HEK293 (cell line): ENCODE data around the gene CACTIN.

Source experiments
- GLIS2 ChIP-seq: fragments of 450-650 bp; formaldehyde crosslinking; IDR thresholded peaks from 2 replicates; pipeline ENCODE4 v1.5.1; 2016; ENCODE audit warnings: missing biosample characterization, missing genetic modification characterization
- HIC1 ChIP-seq: fragments of 450-650 bp; formaldehyde crosslinking; IDR thresholded peaks from 2 replicates; pipeline ENCODE4 v1.5.1; 2016; ENCODE audit warnings: missing biosample characterization, missing genetic modification characterization
- HOXD13 ChIP-seq: sonication (generic); formaldehyde crosslinking; IDR thresholded peaks from 2 replicates; pipeline ENCODE4 v1.8.0; 2022; ENCODE audit warnings: missing genetic modification reagents, borderline replicate concordance
- MEIS1 ChIP-seq: sonication (generic); formaldehyde crosslinking; IDR thresholded peaks from 2 replicates; pipeline ENCODE4 v1.8.1; 2022; ENCODE audit warnings: missing genetic modification reagents, mild to moderate bottlenecking, borderline replicate concordance
- REPIN1 ChIP-seq: fragments of 450-650 bp; formaldehyde crosslinking; IDR thresholded peaks from 2 replicates; pipeline ENCODE4 v1.5.1; 2017; ENCODE audit warnings: missing biosample characterization, missing genetic modification characterization, low read depth
- SALL2 ChIP-seq: fragments of 450-650 bp; formaldehyde crosslinking; IDR thresholded peaks from 2 replicates; pipeline ENCODE4 v1.5.0; 2017; ENCODE audit warnings: missing biosample characterization, mild to moderate bottlenecking, missing genetic modification characterization, borderline replicate concordance
- SCRT2 ChIP-seq: fragments of 450-650 bp; formaldehyde crosslinking; IDR thresholded peaks from 2 replicates; pipeline ENCODE4 v1.5.1; 2016; ENCODE audit warnings: missing biosample characterization, missing genetic modification characterization
- SETDB1 ChIP-seq: IDR thresholded peaks from one replicate; pipeline ENCODE4 v1.6.1; 2017; ENCODE audit warnings: mild to moderate bottlenecking, low read length, moderate library complexity, mixed read lengths; ENCODE audit not compliant: insufficient read length
- ZBTB44 ChIP-seq: fragments of 450-650 bp; IDR thresholded peaks from 2 replicates; pipeline ENCODE4 v1.5.1; 2018; ENCODE audit warnings: missing biosample characterization, mild to moderate bottlenecking, missing genetic modification characterization
- ZBTB7A ChIP-seq: fragments of 450-650 bp; formaldehyde crosslinking; IDR thresholded peaks from 2 replicates; pipeline ENCODE4 v1.5.1; 2016; ENCODE audit warnings: low read depth, missing biosample characterization, missing genetic modification characterization
- ZEB2 ChIP-seq: fragments of 450-650 bp; formaldehyde crosslinking; IDR thresholded peaks from 2 replicates; pipeline ENCODE4 v1.5.1; 2016; ENCODE audit warnings: missing biosample characterization, missing genetic modification characterization
- ZNF121 ChIP-seq: fragments of 450-650 bp; formaldehyde crosslinking; IDR thresholded peaks from 2 replicates; pipeline ENCODE4 v1.5.1; 2016; ENCODE audit warnings: missing biosample characterization, missing genetic modification characterization
- ZNF146 ChIP-seq: fragments of 450-650 bp; formaldehyde crosslinking; IDR thresholded peaks from 2 replicates; pipeline ENCODE4 v1.5.1; 2016; ENCODE audit warnings: missing biosample characterization, missing genetic modification characterization
- ZNF157 ChIP-seq: fragments of 450-650 bp; formaldehyde crosslinking; IDR thresholded peaks from 2 replicates; pipeline ENCODE4 v1.5.1; 2016; ENCODE audit warnings: missing biosample characterization, missing genetic modification characterization
- ZNF19 ChIP-seq: fragments of 450-650 bp; formaldehyde crosslinking; IDR thresholded peaks from 2 replicates; pipeline ENCODE4; 2016; ENCODE audit warnings: missing biosample characterization, missing genetic modification characterization, low read depth
- ZNF221 ChIP-seq: fragments of 450-650 bp; formaldehyde crosslinking; IDR thresholded peaks from 2 replicates; pipeline ENCODE4 v1.5.1; 2017; ENCODE audit warnings: missing biosample characterization, missing genetic modification characterization, borderline replicate concordance
- ZNF26 ChIP-seq: fragments of 450-650 bp; formaldehyde crosslinking; IDR thresholded peaks from 2 replicates; pipeline ENCODE4 v1.5.1; 2016; ENCODE audit warnings: missing biosample characterization, missing genetic modification characterization
- ZNF266 ChIP-seq: fragments of 450-650 bp; formaldehyde crosslinking; IDR thresholded peaks from 2 replicates; pipeline ENCODE4 v1.5.1; 2016; ENCODE audit warnings: missing biosample characterization, missing genetic modification characterization, low read depth
- ZNF274 ChIP-seq, 2 experiments: fragments of 200-500 bp in 1 of 2; fragments of 450-650 bp in 1 of 2; sonication (Bioruptor generic) in 1 of 2; formaldehyde crosslinking in 1 of 2; IDR thresholded peaks; 2 replicates each; pipeline versions ENCODE4 v1.5.1 to v1.6.1; 2014 to 2016; ENCODE audit warnings: borderline replicate concordance in 1 of 2, inconsistent platforms in 1 of 2, low read length in 1 of 2, missing biosample characterization in 1 of 2, missing genetic modification characterization in 1 of 2
- ZNF350 ChIP-seq: fragments of 450-650 bp; formaldehyde crosslinking; IDR thresholded peaks from 2 replicates; pipeline ENCODE4 v1.5.0; 2017; ENCODE audit warnings: missing biosample characterization, mild to moderate bottlenecking, missing genetic modification characterization
- ZNF423 ChIP-seq: fragments of 450-650 bp; formaldehyde crosslinking; IDR thresholded peaks from 2 replicates; pipeline ENCODE4 v1.5.1; 2016; ENCODE audit warnings: missing biosample characterization, missing genetic modification characterization
- ZNF510 ChIP-seq: fragments of 450-650 bp; formaldehyde crosslinking; IDR thresholded peaks from 2 replicates; pipeline ENCODE4 v1.5.1; 2018; ENCODE audit warnings: mild to moderate bottlenecking, missing genetic modification characterization, missing biosample characterization; ENCODE audit not compliant: insufficient replicate concordance
- ZNF548 ChIP-seq: fragments of 450-650 bp; formaldehyde crosslinking; IDR thresholded peaks from 2 replicates; pipeline ENCODE4 v1.5.1; 2016; ENCODE audit warnings: missing biosample characterization, missing genetic modification characterization
- ZNF549 ChIP-seq: fragments of 450-650 bp; IDR thresholded peaks from 2 replicates; pipeline ENCODE4 v1.5.1; 2018; ENCODE audit warnings: missing biosample characterization, missing genetic modification characterization, mild to moderate bottlenecking, inconsistent platforms, moderate library complexity
- ZNF580 ChIP-seq: fragments of 450-650 bp; formaldehyde crosslinking; IDR thresholded peaks from 2 replicates; pipeline ENCODE4 v1.5.1; 2016; ENCODE audit warnings: missing biosample characterization, missing genetic modification characterization
- ZNF654 ChIP-seq: fragments of 450-650 bp; formaldehyde crosslinking; IDR thresholded peaks from 2 replicates; pipeline ENCODE4 v1.5.1; 2016; ENCODE audit warnings: low read depth, missing biosample characterization, missing genetic modification characterization
- ZNF660 ChIP-seq: fragments of 450-650 bp; IDR thresholded peaks from 2 replicates; pipeline ENCODE4 v1.5.1; 2018; ENCODE audit warnings: missing biosample characterization, mild to moderate bottlenecking, missing genetic modification characterization
- ZNF704 ChIP-seq: fragments of 450-650 bp; formaldehyde crosslinking; IDR thresholded peaks from 2 replicates; pipeline ENCODE4 v1.5.1; 2016; ENCODE audit warnings: missing biosample characterization, missing genetic modification characterization
- ZNF837 ChIP-seq: fragments of 450-650 bp; formaldehyde crosslinking; IDR thresholded peaks from 2 replicates; pipeline ENCODE4 v1.5.1; 2016; ENCODE audit warnings: missing biosample characterization, missing genetic modification characterization
- ZNF843 ChIP-seq: fragments of 450-650 bp; formaldehyde crosslinking; IDR thresholded peaks from 2 replicates; pipeline ENCODE4 v1.5.1; 2016; ENCODE audit warnings: missing biosample characterization, missing genetic modification characterization
- TF ChIP-seq, protein P1 (sequence below): fragments of 450-650 bp; formaldehyde crosslinking; IDR thresholded peaks from 2 replicates; pipeline ENCODE4 v1.5.1; 2016; ENCODE audit warnings: missing biosample characterization, missing genetic modification characterization

The CACTIN gene

DNA sequence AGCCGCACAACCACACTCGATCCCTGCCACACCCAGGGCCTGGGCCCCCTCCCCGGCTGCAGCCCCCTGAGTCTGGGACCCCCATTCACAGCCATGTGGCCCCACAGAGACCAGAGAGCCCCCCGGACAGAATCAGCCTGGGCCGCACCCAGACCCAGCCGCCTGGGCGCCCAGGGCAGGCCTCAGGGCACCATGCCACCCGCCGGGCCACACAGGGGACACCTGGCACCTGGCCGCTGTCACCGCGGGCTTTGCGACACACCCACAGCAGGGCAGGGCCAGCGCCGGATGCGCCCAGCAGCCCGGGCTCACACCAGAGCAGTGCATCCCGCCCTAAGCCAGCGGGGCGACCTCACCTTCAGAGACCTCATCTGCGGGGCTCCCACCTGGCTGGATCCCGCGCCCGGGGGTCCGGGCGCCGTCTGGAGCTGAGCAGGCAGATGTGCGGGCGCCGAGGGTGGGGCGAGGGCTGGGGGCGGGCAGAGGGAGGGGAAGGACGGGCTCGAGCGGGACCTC, 20.4 kb downstream of the CACTIN start (continued):
- TF ChIP-seq ZNF423 (no peak), ZNF274 (IDR thresholded peaks at IDR 0.05; ENCODE audit: low read length) (no peak), ZNF274 (tag by site-specific recombination; IDR thresholded peaks at IDR 0.05; ENCODE audit: borderline replicate concordance) (no peak), ZNF660 (tag by site-specific recombination) (no peak), ZNF837 (tag by site-specific recombination) (no peak), ZNF843 (no peak), ZNF350 (tag by site-specific recombination) (no peak), ZNF548 (tag by site-specific recombination) (no peak), ZBTB7A (peak; percentile 3; the same call in 1 of the 2 replicates), SCRT2 (tag by site-specific recombination) (no peak), MEIS1 (CRISPR knock-in tag) (no peak), ZNF19 (no peak), ZNF221 (tag by site-specific recombination) (no peak), SETDB1 (no peak), ZNF266 (tag by site-specific recombination) (no peak), ZEB2 (tag by site-specific recombination) (peak; percentile 51), SALL2 (no peak), ZNF26 (tag by site-specific recombination) (no peak), HIC1 (tag by site-specific recombination) (peak; percentile 91), ZNF157 (tag by site-specific recombination) (no peak), ZNF580 (tag by site-specific recombination) (no peak), ZBTB44 (no peak), ZNF654 (tag by site-specific recombination) (no peak), HOXD13 (no peak), GLIS2 (tag by site-specific recombination) (peak; percentile 54), ZNF121 (tag by site-specific recombination) (no peak), ZNF146 (tag by site-specific recombination) (no peak), REPIN1 (tag by site-specific recombination) (no peak), ZNF704 (tag by site-specific recombination) (no peak), ZNF549 (no peak), ZNF510 (tag by site-specific recombination) (no peak)
- TF ChIP-seq, protein P1, sequence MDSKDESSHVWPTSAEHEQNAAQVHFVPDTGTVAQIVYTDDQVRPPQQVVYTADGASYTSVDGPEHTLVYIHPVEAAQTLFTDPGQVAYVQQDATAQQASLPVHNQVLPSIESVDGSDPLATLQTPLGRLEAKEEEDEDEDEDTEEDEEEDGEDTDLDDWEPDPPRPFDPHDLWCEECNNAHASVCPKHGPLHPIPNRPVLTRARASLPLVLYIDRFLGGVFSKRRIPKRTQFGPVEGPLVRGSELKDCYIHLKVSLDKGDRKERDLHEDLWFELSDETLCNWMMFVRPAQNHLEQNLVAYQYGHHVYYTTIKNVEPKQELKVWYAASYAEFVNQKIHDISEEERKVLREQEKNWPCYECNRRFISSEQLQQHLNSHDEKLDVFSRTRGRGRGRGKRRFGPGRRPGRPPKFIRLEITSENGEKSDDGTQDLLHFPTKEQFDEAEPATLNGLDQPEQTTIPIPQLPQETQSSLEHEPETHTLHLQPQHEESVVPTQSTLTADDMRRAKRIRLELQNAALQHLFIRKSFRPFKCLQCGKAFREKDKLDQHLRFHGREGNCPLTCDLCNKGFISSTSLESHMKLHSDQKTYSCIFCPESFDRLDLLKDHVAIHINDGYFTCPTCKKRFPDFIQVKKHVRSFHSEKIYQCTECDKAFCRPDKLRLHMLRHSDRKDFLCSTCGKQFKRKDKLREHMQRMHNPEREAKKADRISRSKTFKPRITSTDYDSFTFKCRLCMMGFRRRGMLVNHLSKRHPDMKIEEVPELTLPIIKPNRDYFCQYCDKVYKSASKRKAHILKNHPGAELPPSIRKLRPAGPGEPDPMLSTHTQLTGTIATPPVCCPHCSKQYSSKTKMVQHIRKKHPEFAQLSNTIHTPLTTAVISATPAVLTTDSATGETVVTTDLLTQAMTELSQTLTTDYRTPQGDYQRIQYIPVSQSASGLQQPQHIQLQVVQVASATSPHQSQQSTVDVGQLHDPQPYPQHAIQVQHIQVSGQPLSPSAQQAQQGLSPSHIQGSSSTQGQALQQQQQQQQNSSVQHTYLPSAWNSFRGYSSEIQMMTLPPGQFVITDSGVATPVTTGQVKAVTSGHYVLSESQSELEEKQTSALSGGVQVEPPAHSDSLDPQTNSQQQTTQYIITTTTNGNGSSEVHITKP (tag by site-specific recombination): no peak
